Adrenal gland (tissue), 5 donors: ENCODE measurements around the gene GRPEL2.

Experiments used
- POLR2A ChIP-seq, 2 donors: fragments of 450-650 bp; IDR thresholded peaks; one replicate each; pipeline ENCODE4 v1.6.1; 2017; ENCODE audit warnings: antibody characterized with exemption in 2 of 2, mild to moderate bottlenecking in 2 of 2, moderate library complexity in 1 of 2
- TF ChIP-seq, protein P1 (sequence below), 6 experiments: fragments of 450-650 bp in 4 of 6; fragments of 200-600 bp in 2 of 6; sonication (generic) in 1 of 6; IDR thresholded peaks; 1 replicate in 5 of 6; 2 replicates in 1 of 6; pipeline versions ENCODE4 v1.5.1 to v1.8.0; 2016 to 2021; ENCODE audit warnings: antibody characterized with exemption in 6 of 6, mild to moderate bottlenecking in 2 of 6, moderate library complexity in 1 of 6
- donor health status: DM: no; HTN: no; CAD: no.

DNA sequence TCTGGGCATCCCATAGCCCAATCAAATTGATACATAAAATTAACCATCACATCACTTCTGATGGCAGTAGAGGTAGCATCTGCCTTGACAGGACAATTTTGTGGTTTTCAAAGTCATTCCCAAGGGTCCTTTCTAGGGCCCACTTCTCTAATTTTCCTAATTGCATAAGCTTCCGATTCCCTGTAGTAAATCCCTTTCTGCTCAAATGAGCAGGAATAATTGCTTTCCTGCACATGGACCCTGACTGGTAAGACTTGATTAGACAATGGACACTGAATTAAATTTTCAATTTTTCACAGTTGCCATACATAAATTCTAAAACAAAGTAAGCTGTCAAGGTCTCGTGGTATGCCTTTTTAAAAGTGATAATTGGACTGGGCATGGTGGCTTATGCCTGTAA is 55.8 kb downstream of the GRPEL2 start:
- TF ChIP-seq, protein P1, sequence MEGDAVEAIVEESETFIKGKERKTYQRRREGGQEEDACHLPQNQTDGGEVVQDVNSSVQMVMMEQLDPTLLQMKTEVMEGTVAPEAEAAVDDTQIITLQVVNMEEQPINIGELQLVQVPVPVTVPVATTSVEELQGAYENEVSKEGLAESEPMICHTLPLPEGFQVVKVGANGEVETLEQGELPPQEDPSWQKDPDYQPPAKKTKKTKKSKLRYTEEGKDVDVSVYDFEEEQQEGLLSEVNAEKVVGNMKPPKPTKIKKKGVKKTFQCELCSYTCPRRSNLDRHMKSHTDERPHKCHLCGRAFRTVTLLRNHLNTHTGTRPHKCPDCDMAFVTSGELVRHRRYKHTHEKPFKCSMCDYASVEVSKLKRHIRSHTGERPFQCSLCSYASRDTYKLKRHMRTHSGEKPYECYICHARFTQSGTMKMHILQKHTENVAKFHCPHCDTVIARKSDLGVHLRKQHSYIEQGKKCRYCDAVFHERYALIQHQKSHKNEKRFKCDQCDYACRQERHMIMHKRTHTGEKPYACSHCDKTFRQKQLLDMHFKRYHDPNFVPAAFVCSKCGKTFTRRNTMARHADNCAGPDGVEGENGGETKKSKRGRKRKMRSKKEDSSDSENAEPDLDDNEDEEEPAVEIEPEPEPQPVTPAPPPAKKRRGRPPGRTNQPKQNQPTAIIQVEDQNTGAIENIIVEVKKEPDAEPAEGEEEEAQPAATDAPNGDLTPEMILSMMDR (IDR thresholded peaks at IDR 0.05) = no peak
- TF ChIP-seq POLR2A (IDR thresholded peaks at IDR 0.05) = no peak
